HEK293 (cell line): ENCODE results near the gene OPCML.

Experiments
- CTCF ChIA-PET: fragments of 350-600 bp; formaldehyde crosslinking; extraction: SDS; loops from one replicate; lab custom pipeline; 2021; ENCODE audit warnings: antibody characterized with exemption; lab: Yijun Ruan, JAX
- POLR2A ChIA-PET: fragments of 300-600 bp; formaldehyde crosslinking; extraction: SDS; loops from one replicate; lab custom pipeline; 2020; ENCODE audit warnings: antibody characterized with exemption, inconsistent platforms; lab: Yijun Ruan, JAX
- H3K27ac ChIP-seq: fragments of 200-500 bp; sonication (Bioruptor generic); 2 replicates; pipeline ENCODE4 v1.5.1; 2014; ENCODE audit warnings: low read depth, low read length, control low read depth, inconsistent platforms; ENCODE audit errors: extremely low read depth
- H3K36me3 ChIP-seq, 2 experiments: fragments of 200-500 bp in 1 of 2; sonication (Bioruptor generic) in 1 of 2; 1 replicate in 1 of 2; 2 replicates in 1 of 2; pipeline ENCODE4 v1.5.1; 2014 to 2017; ENCODE audit warnings: inconsistent platforms in 2 of 2, low read length in 2 of 2; ENCODE audit not compliant: control insufficient read depth in 2 of 2, insufficient read depth in 1 of 2
- H3K4me1 ChIP-seq: fragments of 200-500 bp; sonication (Bioruptor generic); 2 replicates; pipeline ENCODE4 v1.5.1; 2014; ENCODE audit warnings: mild to moderate bottlenecking, low read length, inconsistent platforms; ENCODE audit not compliant: control insufficient read depth, insufficient read depth
- H3K4me3 ChIP-seq: 2 replicates; pipeline ENCODE4 v1.5.1; 2011; ENCODE audit warnings: low read depth, mild to moderate bottlenecking, control low read depth, low read length, moderate library complexity
- H3K9me3 ChIP-seq: fragments of 200-500 bp; sonication (Bioruptor generic); 2 replicates; pipeline ENCODE4 v1.5.1; 2014; ENCODE audit warnings: low read depth, low read length, inconsistent platforms; ENCODE audit not compliant: control insufficient read depth, insufficient read depth
- BCL11A ChIP-seq: fragments of 450-650 bp; formaldehyde crosslinking; IDR thresholded peaks from 2 replicates; pipeline ENCODE4 v1.5.1; 2016; ENCODE audit warnings: low read depth, missing biosample characterization, missing genetic modification characterization
- ELK4 ChIP-seq: IDR thresholded peaks from 2 replicates; pipeline ENCODE4 v1.6.1; 2011; ENCODE audit warnings: mild to moderate bottlenecking, low read depth, low read length, borderline replicate concordance
- GFI1B ChIP-seq: fragments of 450-650 bp; formaldehyde crosslinking; IDR thresholded peaks from 2 replicates; pipeline ENCODE4 v1.5.1; 2016; ENCODE audit warnings: missing biosample characterization, missing genetic modification characterization
- HIC1 ChIP-seq: fragments of 450-650 bp; formaldehyde crosslinking; IDR thresholded peaks from 2 replicates; pipeline ENCODE4 v1.5.1; 2016; ENCODE audit warnings: missing biosample characterization, missing genetic modification characterization
- HOXC10 ChIP-seq: sonication (generic); formaldehyde crosslinking; IDR thresholded peaks from 2 replicates; pipeline ENCODE4 v1.8.1; 2023; ENCODE audit warnings: mild to moderate bottlenecking, missing genetic modification reagents
- PRDM2 ChIP-seq: fragments of 450-650 bp; formaldehyde crosslinking; IDR thresholded peaks from 2 replicates; pipeline ENCODE4 v1.5.1; 2016; ENCODE audit warnings: missing biosample characterization, missing genetic modification characterization, borderline replicate concordance
- PRDM6 ChIP-seq: fragments of 450-650 bp; formaldehyde crosslinking; IDR thresholded peaks from 2 replicates; pipeline ENCODE4 v1.5.1; 2017; ENCODE audit warnings: missing biosample characterization, missing genetic modification characterization
- SCRT1 ChIP-seq: fragments of 450-650 bp; formaldehyde crosslinking; IDR thresholded peaks from 2 replicates; pipeline ENCODE4 v1.5.1; 2016; ENCODE audit warnings: missing biosample characterization, missing genetic modification characterization, borderline replicate concordance
- SP2 ChIP-seq: fragments of 450-650 bp; formaldehyde crosslinking; IDR thresholded peaks from 2 replicates; pipeline ENCODE4 v1.5.1; 2016; ENCODE audit warnings: missing biosample characterization, missing genetic modification characterization
- WT1 ChIP-seq: fragments of 450-650 bp; formaldehyde crosslinking; IDR thresholded peaks from 2 replicates; pipeline ENCODE4 v1.5.1; 2016; ENCODE audit warnings: missing biosample characterization, missing genetic modification characterization
- ZFP69B ChIP-seq: fragments of 450-650 bp; formaldehyde crosslinking; IDR thresholded peaks from 2 replicates; pipeline ENCODE4 v1.5.1; 2016; ENCODE audit warnings: missing biosample characterization, missing genetic modification characterization
- ZNF2 ChIP-seq: fragments of 450-650 bp; formaldehyde crosslinking; IDR thresholded peaks from 2 replicates; pipeline ENCODE4 v1.5.1; 2016; ENCODE audit warnings: missing biosample characterization, missing genetic modification characterization
- ZNF214 ChIP-seq: fragments of 450-650 bp; formaldehyde crosslinking; IDR thresholded peaks from 2 replicates; pipeline ENCODE4 v1.5.1; 2017; ENCODE audit warnings: missing biosample characterization, mild to moderate bottlenecking, missing genetic modification characterization, borderline replicate concordance
- ZNF335 ChIP-seq: fragments of 450-650 bp; formaldehyde crosslinking; conservative IDR thresholded peaks from 2 replicates; pipeline ENCODE4 v1.5.1; 2016; ENCODE audit warnings: missing biosample characterization, missing genetic modification characterization
- ZNF416 ChIP-seq: fragments of 450-650 bp; formaldehyde crosslinking; IDR thresholded peaks from 2 replicates; pipeline ENCODE4 v1.5.1; 2016; ENCODE audit warnings: missing biosample characterization, missing genetic modification characterization
- ZNF473 ChIP-seq: fragments of 450-650 bp; formaldehyde crosslinking; IDR thresholded peaks from 2 replicates; pipeline ENCODE4 v1.5.1; 2017; ENCODE audit warnings: missing biosample characterization, missing genetic modification characterization
- ZNF488 ChIP-seq: fragments of 450-650 bp; formaldehyde crosslinking; IDR thresholded peaks from 2 replicates; pipeline ENCODE4 v1.5.1; 2016; ENCODE audit warnings: missing biosample characterization, missing genetic modification characterization
- ZNF529 ChIP-seq: fragments of 450-650 bp; formaldehyde crosslinking; IDR thresholded peaks from 2 replicates; pipeline ENCODE4 v1.5.1; 2017; ENCODE audit warnings: missing genetic modification characterization, missing biosample characterization; ENCODE audit not compliant: insufficient replicate concordance
- ZNF548 ChIP-seq: fragments of 450-650 bp; formaldehyde crosslinking; IDR thresholded peaks from 2 replicates; pipeline ENCODE4 v1.5.1; 2016; ENCODE audit warnings: missing biosample characterization, missing genetic modification characterization
- ZNF600 ChIP-seq: fragments of 450-650 bp; formaldehyde crosslinking; IDR thresholded peaks from 2 replicates; pipeline ENCODE4 v1.5.1; 2016; ENCODE audit warnings: missing biosample characterization, missing genetic modification characterization
- ZNF621 ChIP-seq: fragments of 450-650 bp; formaldehyde crosslinking; IDR thresholded peaks from 2 replicates; pipeline ENCODE4 v1.5.1; 2017; ENCODE audit warnings: missing biosample characterization, missing genetic modification characterization
- ZNF768 ChIP-seq: fragments of 450-650 bp; formaldehyde crosslinking; IDR thresholded peaks from 2 replicates; pipeline ENCODE4 v1.5.1; 2018; ENCODE audit warnings: missing biosample characterization, mild to moderate bottlenecking, missing genetic modification characterization
- ZNF776 ChIP-seq: fragments of 450-650 bp; formaldehyde crosslinking; IDR thresholded peaks from 2 replicates; pipeline ENCODE4 v1.5.0; 2017; ENCODE audit warnings: missing biosample characterization, missing genetic modification characterization, borderline replicate concordance

OPCML gene

GRCh38 chr11:133581091-133581490, 48.8 kb upstream of the OPCML start (continued):
- TF ChIP-seq PRDM2 (tag by site-specific recombination) (no peak), ZNF335 (tag by site-specific recombination) (no peak), ZNF473 (no peak), ELK4 (no peak), ZFP69B (no peak)

GRCh38 chr11:133579165-133580031, 47.1 kb upstream of the OPCML start:
- no peaks in the 10 kb centered on the region for H3K9me3 ChIP-seq
- H3K4me1 ChIP-seq: no peaks in the 10 kb centered on the region
- ChIA-PET CTCF (no interaction called here), POLR2A (no interaction called here)
- H3K27ac ChIP-seq: no peak overlapping the region
- H3K36me3 ChIP-seq: no peaks in the 10 kb centered on the region
- no peak overlapping the region for H3K4me3 ChIP-seq
- TF ChIP-seq ZNF416 (tag by site-specific recombination) (no peak), GFI1B (tag by site-specific recombination) (no peak), ZNF548 (tag by site-specific recombination) (no peak), ZNF621 (tag by site-specific recombination) (no peak), ZNF2 (tag by site-specific recombination) (no peak), ZNF776 (tag by site-specific recombination) (no peak), SCRT1 (tag by site-specific recombination) (no peak), ZNF768 (tag by site-specific recombination) (no peak), PRDM6 (tag by site-specific recombination) (no peak), BCL11A (no peak), WT1 (tag by site-specific recombination) (no peak), SP2 (tag by site-specific recombination) (no peak), ZNF529 (tag by site-specific recombination) (no peak), ZNF600 (tag by site-specific recombination) (no peak), ZNF214 (tag by site-specific recombination) (no peak), HIC1 (no peak), HOXC10 (CRISPR knock-in tag) (no peak), ZNF488 (tag by site-specific recombination) (no peak)
